Gastroesophageal sphincter (tissue), 4 donors: ENCODE measurements around the gene PHETA2. TPM values are rescaled to one million over a fixed set of nuclear protein-coding genes. Genes with fewer than 3 reads are reported as not detected.
"Not testable (repeated sequence)": the region's sequence is repeated elsewhere in the genome, so short reads cannot be mapped to it uniquely, and the experiment has no call there.

Source experiments
- ATAC-seq: fragments of 150-250 bp; one replicate; pipeline ENCODE4 v1.9.1; 2016; ENCODE audit warnings: mild to moderate bottlenecking, moderate library complexity
- H3K27ac ChIP-seq, 4 donors: fragments of 200-600 bp; sonication (generic) in 3 of 4; 1 replicate in 3 of 4; 2 replicates in 1 of 4; pipeline ENCODE4 v1.5.1; 2016 to 2019
- H3K27me3 ChIP-seq: fragments of 200-600 bp; sonication (generic); one replicate; pipeline ENCODE4 v1.5.1; 2019
- H3K36me3 ChIP-seq, 2 donors: fragments of 200-600 bp; sonication (generic); one replicate each; pipeline ENCODE4 v1.5.1; 2019; ENCODE audit warnings: control low read depth in 1 of 2
- H3K4me1 ChIP-seq, 3 donors: fragments of 200-600 bp; sonication (generic); 1 replicate in 2 of 3; 2 replicates in 1 of 3; pipeline ENCODE4 v1.5.1; 2016 to 2019; ENCODE audit warnings: control low read depth in 2 of 3
- H3K4me3 ChIP-seq, 2 donors: fragments of 200-600 bp; sonication (generic); one replicate each; pipeline ENCODE4 v1.5.1; 2019; ENCODE audit warnings: mild to moderate bottlenecking in 1 of 2, moderate library complexity in 1 of 2
- H3K9me3 ChIP-seq, 3 donors: fragments of 200-600 bp; sonication (generic); one replicate each; pipeline ENCODE4 v1.5.1; 2017 to 2019; ENCODE audit warnings: control low read depth in 2 of 3
- EP300 ChIP-seq: sonication (generic); formaldehyde crosslinking; IDR thresholded peaks from one replicate; pipeline ENCODE4 v1.6.1; 2017; ENCODE audit warnings: antibody characterized with exemption, mild to moderate bottlenecking
- POLR2A ChIP-seq, 2 donors: fragments of 450-650 bp; IDR thresholded peaks; one replicate each; pipeline ENCODE4 v1.6.1; 2017; ENCODE audit warnings: antibody characterized with exemption in 2 of 2, mild to moderate bottlenecking in 2 of 2, moderate library complexity in 1 of 2
- POLR2AphosphoS5 ChIP-seq: sonication (generic); formaldehyde crosslinking; IDR thresholded peaks from one replicate; pipeline ENCODE4 v1.6.1; 2017; ENCODE audit warnings: antibody characterized with exemption
- WGBS, 2 donors: methylation state at CpG; one replicate each; pipeline ENCODE4 v1.1.5; 2018; ENCODE audit warnings: low coverage in 1 of 2; 5-methylcytosine and 5-hydroxymethylcytosine counted together
- total RNA-seq, 4 donors: library from RNA; depleted of rRNA; stranded (reverse); fragments of >200 nt; gene quantifications; one replicate each; pipeline ENCODE4 v1.1.0, GENCODE V29; 2016
- TF ChIP-seq, protein P1 (sequence below), 4 experiments: fragments of 200-600 bp in 2 of 4; fragments of 450-650 bp in 2 of 4; sonication (generic) in 1 of 4; IDR thresholded peaks; one replicate each; pipeline ENCODE4 v1.5.1; 2017 to 2019; ENCODE audit warnings: antibody characterized with exemption in 4 of 4, mild to moderate bottlenecking in 2 of 4, moderate library complexity in 2 of 4

Gene PHETA2
- total RNA-seq, 4 donors from 2014 or later: 19.1 to 32.1 (median 21.1) TPM

DNA sequence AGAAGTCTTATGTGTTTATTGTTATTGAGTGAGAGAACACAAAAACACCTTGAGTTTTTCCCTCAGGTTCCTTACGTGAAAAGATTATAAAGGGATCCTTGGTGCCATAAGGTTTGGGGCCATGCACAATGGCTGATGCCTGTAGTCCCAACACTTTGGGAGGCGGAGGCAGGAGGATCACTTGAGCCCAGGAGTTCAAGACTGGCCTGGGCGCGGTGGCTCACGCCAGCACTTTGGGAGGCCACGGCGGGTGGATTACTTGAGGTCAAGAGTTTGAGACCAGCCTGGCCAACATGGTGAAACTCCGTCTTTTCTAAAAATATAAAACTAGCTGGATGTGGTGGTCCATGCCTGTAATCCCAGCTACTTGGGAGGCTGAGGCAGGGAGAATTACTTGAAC, 10.8 kb downstream of the PHETA2 start:
- Histone ChIP-seq H3K27ac (no peak overlapping the region), H3K4me3 (no peak overlapping the region), H3K9me3 (no peaks in the 10 kb centered on the region), H3K27me3 (no peaks in the 10 kb centered on the region), H3K36me3 (peaks cover 0 to 61% of the 10 kb centered on the region in 2 donors), H3K4me1 (peaks cover 0 to 81% (median 15%) of the 10 kb centered on the region in 3 donors)
- 90 to 95% methylated on average over 6 to 7 of the region's 8 CpGs for WGBS, 2 donors
- ATAC-seq: no peak
- TF ChIP-seq, protein P1, sequence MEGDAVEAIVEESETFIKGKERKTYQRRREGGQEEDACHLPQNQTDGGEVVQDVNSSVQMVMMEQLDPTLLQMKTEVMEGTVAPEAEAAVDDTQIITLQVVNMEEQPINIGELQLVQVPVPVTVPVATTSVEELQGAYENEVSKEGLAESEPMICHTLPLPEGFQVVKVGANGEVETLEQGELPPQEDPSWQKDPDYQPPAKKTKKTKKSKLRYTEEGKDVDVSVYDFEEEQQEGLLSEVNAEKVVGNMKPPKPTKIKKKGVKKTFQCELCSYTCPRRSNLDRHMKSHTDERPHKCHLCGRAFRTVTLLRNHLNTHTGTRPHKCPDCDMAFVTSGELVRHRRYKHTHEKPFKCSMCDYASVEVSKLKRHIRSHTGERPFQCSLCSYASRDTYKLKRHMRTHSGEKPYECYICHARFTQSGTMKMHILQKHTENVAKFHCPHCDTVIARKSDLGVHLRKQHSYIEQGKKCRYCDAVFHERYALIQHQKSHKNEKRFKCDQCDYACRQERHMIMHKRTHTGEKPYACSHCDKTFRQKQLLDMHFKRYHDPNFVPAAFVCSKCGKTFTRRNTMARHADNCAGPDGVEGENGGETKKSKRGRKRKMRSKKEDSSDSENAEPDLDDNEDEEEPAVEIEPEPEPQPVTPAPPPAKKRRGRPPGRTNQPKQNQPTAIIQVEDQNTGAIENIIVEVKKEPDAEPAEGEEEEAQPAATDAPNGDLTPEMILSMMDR (IDR thresholded peaks at IDR 0.05): no peak
- TF ChIP-seq POLR2A (IDR thresholded peaks at IDR 0.05) (no peak), POLR2AphosphoS5 (no peak), EP300 (no peak)

DNA sequence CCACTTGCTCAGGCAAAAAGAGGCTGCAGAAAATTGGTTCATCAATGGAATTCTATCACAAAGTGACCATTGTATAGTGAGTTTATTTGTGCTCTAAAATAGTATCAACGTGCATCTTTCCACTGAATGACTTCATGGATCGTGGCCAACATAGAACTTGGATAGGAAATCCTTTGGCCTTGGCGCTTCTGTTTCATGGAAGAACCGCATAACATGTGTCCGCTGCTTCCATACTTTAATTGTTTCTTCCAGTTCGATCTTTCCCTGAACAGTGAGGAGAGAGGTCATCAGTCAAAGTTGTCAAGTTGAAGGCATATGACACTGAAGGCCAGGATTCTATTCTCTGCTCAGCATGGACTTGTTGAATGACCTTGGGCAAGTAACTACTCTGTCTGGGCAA, 12.0 kb downstream of the PHETA2 start:
- WGBS, 2 donors: 53 to 60% methylated on average over 6 of the region's 6 CpGs
- no peak for ATAC-seq
- Histone ChIP-seq H3K9me3 (no peaks in the 10 kb centered on the region), H3K4me3 (no peak overlapping the region), H3K27ac (no peak overlapping the region), H3K4me1 (peaks cover 0 to 76% (median 9%) of the 10 kb centered on the region in 3 donors), H3K36me3 (peaks cover 0 to 61% of the 10 kb centered on the region in 2 donors), H3K27me3 (no peaks in the 10 kb centered on the region)
- TF ChIP-seq POLR2A (IDR thresholded peaks at IDR 0.05) (no peak), POLR2AphosphoS5 (no peak), EP300 (no peak)
- TF ChIP-seq, protein P1 (IDR thresholded peaks at IDR 0.05): no peak

DNA sequence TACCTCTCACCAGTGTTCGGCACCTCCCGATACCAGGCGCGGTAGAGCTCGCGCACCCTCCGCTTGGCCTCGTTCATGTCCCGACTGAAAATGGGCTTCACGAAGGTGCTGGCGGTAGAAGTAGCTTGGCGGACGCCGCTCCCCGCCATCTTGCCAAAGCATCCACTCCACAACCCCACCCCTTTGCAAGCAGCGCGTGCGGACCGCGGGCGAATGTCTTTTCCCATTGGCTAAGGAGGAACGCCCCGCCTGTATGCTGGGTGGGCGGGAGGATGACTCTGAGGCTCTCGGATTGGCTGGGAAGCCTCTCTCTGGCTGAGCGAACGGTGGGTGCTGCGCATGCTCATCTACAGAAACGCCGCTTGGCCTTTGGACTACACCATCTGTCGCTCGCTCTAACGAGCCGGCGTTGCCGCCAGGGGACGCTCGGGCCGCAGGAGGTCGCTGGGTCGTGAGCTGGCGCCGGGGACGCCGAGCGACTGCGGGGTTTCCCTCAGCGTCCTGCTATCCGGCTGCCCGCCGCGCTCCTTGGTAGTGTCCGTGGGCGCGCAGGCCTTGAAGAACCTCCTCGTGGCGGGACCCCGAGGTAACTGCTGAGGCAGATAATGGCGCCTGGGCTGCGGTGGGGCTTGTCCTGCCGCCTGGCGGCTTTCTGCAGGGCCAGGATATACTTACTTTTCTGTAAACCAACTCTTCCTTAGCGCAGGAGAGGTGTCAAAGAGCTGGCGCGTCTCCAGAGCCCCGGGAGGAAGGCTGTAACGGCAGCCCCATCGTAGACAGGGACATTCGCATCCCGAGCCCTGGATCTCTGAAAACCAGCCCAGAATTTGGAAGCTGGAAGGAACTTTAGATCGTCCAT, 16.8 kb downstream of the PHETA2 start, which contains the start of gene NDUFA6:
TSS of gene NDUFA6 (minus strand) at position 177 of the 859 bp plus-strand sequence. CDS start at position 149, 28 bp downstream.
- ATAC-seq: peak; percentile 99
- Histone ChIP-seq H3K4me1 (peaks cover 0 to 56% (median 10%) of the 10 kb centered on the region in 3 donors), H3K9me3 (no peaks in the 10 kb centered on the region), H3K4me3 (peak within 1 kb of the TSS; percentile 71 to 91), H3K27ac (peak within 1 kb of the TSS; percentile 83 to 99 (median 96)), H3K36me3 (peaks cover 0 to 24% of the 10 kb centered on the region in 2 donors), H3K27me3 (no peaks in the 10 kb centered on the region)
- 0 to 2% methylated on average over 1 to 15 of the region's 71 CpGs for WGBS, 2 donors
- TF ChIP-seq POLR2A (IDR thresholded peaks at IDR 0.05) (peak; percentile 89 to 90), POLR2AphosphoS5 (peak; percentile 97), EP300 (no peak)
- TF ChIP-seq, protein P1 (IDR thresholded peaks at IDR 0.05): peak in 3 of 4 experiments; percentile 95 to 98 (median 98)

DNA sequence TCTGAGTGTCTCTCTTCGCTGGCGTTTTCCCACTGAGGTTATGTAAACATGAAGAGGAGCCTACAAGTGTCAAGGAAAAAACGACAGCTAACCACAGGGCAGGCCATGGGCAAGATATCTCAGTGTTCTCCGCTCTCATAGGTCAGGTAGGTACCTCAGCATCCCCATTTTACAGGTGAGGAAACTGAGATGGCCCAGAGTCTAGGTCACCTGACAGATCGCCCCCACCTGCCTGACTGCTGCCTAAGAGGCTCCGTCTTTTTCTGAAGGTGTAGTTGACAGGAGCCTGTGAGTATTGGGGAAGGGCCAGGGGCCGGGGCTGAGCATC, 17.4 kb downstream of the PHETA2 start:
- H3K27me3 ChIP-seq: no peaks in the 10 kb centered on the region
- peaks cover 0 to 18% of the 10 kb centered on the region in 2 donors for H3K36me3 ChIP-seq
- peak overlapping the region; percentile 73 to 99 (median 92) for H3K27ac ChIP-seq
- no peaks in the 10 kb centered on the region for H3K9me3 ChIP-seq
- H3K4me3 ChIP-seq: peak overlapping the region; percentile 71 to 91
- TF ChIP-seq EP300 (no peak), POLR2A (IDR thresholded peaks at IDR 0.05) (no peak), POLR2AphosphoS5 (no peak)
- TF ChIP-seq, protein P1 (IDR thresholded peaks at IDR 0.05): no peak
- H3K4me1 ChIP-seq: peaks cover 0 to 50% (median 10%) of the 10 kb centered on the region in 3 donors
- ATAC-seq: no peak
- WGBS, 2 donors: 13 to 32% methylated on average over 3 to 5 of the region's 7 CpGs

DNA sequence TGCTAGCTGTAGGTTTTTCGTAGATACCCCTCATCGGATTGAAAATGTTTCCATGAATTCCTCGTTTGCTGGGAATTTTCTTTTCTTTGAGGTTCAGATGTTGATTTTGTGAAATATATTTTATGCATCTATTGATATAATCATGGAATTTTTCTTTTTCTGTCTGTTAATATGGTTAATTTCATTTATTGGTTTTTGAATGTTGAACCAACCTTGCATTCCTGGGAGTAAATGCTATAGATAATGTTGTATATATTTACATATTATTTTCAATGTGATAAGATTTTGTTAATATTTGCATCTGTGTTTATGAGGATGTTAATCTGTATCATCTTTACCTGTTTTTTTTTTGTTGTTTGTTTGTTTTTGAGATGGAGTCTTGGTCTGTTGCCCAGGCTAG, 27.2 kb downstream of the PHETA2 start:
- ATAC-seq: no peak
- TF ChIP-seq POLR2AphosphoS5 (no peak), POLR2A (IDR thresholded peaks at IDR 0.05) (no peak), EP300 (no peak)
- TF ChIP-seq, protein P1 (IDR thresholded peaks at IDR 0.05): no peak

DNA sequence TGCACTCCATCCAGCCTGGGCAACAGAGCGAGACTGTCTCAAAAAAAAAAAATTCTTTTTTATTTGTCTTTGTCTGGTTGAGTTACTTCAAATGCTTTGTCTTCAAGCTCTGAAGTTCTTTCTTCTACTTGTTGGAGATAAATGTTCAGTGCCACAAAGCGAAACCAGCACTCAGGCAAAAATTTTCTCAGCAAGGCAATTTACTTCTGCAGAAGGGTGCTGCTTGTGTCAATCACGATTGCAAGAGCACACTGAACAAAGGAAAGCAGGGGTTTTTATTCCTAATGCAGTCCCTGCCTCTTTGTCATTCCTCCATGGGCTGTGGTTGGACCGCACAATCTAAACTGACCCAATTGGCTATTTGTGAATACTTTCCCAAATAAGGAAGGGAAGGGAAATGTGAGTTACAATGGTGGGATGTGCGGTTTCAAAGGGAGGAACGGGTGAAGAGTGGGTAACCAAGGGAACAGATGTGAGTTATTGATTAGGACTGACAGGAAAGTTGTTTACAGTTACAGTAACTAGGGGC, 30.3 kb downstream of the PHETA2 start:
- not testable (repeated sequence) for H3K27me3 ChIP-seq, H3K4me1 ChIP-seq, ATAC-seq, H3K27ac ChIP-seq, H3K4me3 ChIP-seq
- Histone ChIP-seq H3K9me3 (peaks cover 0 to 48% (median 0%) of the 10 kb centered on the region in 3 donors), H3K36me3 (peaks cover 0 to 18% of the 10 kb centered on the region in 2 donors)
- WGBS, 2 donors: 87 to 88% methylated on average over 2 to 6 of the region's 6 CpGs

More for the DNA sequence above, 27.2 kb downstream of the PHETA2 start:
- no peaks in the 10 kb centered on the region for H3K27me3 ChIP-seq
- no peak overlapping the region for H3K27ac ChIP-seq
- H3K36me3 ChIP-seq: peaks cover 0 to 34% of the 10 kb centered on the region in 2 donors
- H3K4me1 ChIP-seq: no peaks in the 10 kb centered on the region
- 97 to 100% methylated on average over 3 of the region's 3 CpGs for WGBS, 2 donors
- no peak overlapping the region for H3K4me3 ChIP-seq
- H3K9me3 ChIP-seq: peaks cover 0 to 60% (median 0%) of the 10 kb centered on the region in 3 donors
